ENCODE data around the gene AKAP6. TPM values are rescaled to one million over a fixed set of nuclear protein-coding genes. Genes with fewer than 3 reads are reported as not detected.
"Not testable (repeated sequence)": the region's sequence is repeated elsewhere in the genome, so short reads cannot be mapped to it uniquely, and the experiment has no call there.

The AKAP6 gene
- total RNA-seq, 2 donors from 2014 or later = 3.6 to 9.9 TPM

GRCh38 chr14:32381869-32382268 lies 52.8 kb downstream of the AKAP6 start:
- TF ChIP-seq POLR2A (IDR thresholded peaks at IDR 0.05) = no peak
- no peak for TF ChIP-seq CTCF (IDR thresholded peaks at IDR 0.05)
- TF ChIP-seq POLR2AphosphoS5 (IDR thresholded peaks at IDR 0.05) = no peak
- WGBS = 94% methylated on average over 2 of the region's 2 CpGs
- Histone ChIP-seq H3K4me1 (replicated peaks) (no peaks in the 10 kb centered on the region), H3K27ac (no peak overlapping the region), H3K27me3 (replicated peaks; ENCODE audit: insufficient read depth) (no peaks in the 10 kb centered on the region), H3K4me3 (no peak overlapping the region), H3K9me3 (no peaks in the 10 kb centered on the region), H3K36me3 (no peaks in the 10 kb centered on the region)
- intact Hi-C loops (cut with DNase I) = no loop called here
- DNase-seq (ENCODE audit: low spot score) = no peak

- H3K9me3 ChIP-seq = no peaks in the 10 kb centered on the region
- no peak for DNase-seq (ENCODE audit: low spot score)
- no peaks in the 10 kb centered on the region for H3K36me3 ChIP-seq
- no peak overlapping the region for H3K4me3 ChIP-seq
- no peaks in the 10 kb centered on the region for H3K27me3 ChIP-seq (replicated peaks; ENCODE audit: insufficient read depth)
- intact Hi-C loops (cut with DNase I) = no loop called here
- no peaks in the 10 kb centered on the region for H3K4me1 ChIP-seq (replicated peaks)
- no peak for TF ChIP-seq POLR2A (IDR thresholded peaks at IDR 0.05)
- TF ChIP-seq CTCF (IDR thresholded peaks at IDR 0.05) = peak in 1 of 4 experiments; percentile 46
- WGBS = 100% methylated on average over 1 of the region's 1 CpG
- H3K27ac ChIP-seq = no peak overlapping the region
Observed at GRCh38 chr14:32382704-32383103, 53.6 kb downstream of the AKAP6 start.

- no peaks in the 10 kb centered on the region for H3K27me3 ChIP-seq (replicated peaks; ENCODE audit: insufficient read depth)
- no peak overlapping the region for H3K27ac ChIP-seq
- H3K4me1 ChIP-seq (replicated peaks) = no peaks in the 10 kb centered on the region
- no peak overlapping the region for H3K4me3 ChIP-seq
- H3K36me3 ChIP-seq = no peaks in the 10 kb centered on the region
- intact Hi-C loops (cut with DNase I) = no loop called here
- TF ChIP-seq POLR2AphosphoS5 (IDR thresholded peaks at IDR 0.05) = no peak
- TF ChIP-seq POLR2A (IDR thresholded peaks at IDR 0.05) = no peak
- TF ChIP-seq CTCF (IDR thresholded peaks at IDR 0.05) = no peak
- 88% methylated on average over 3 of the region's 3 CpGs for WGBS
- H3K9me3 ChIP-seq = no peaks in the 10 kb centered on the region
- DNase-seq (ENCODE audit: low spot score) = no peak
Observed at GRCh38 chr14:32383364-32384009, 54.4 kb downstream of the AKAP6 start.

GRCh38 chr14:32384464-32384863 lies 55.4 kb downstream of the AKAP6 start:
- intact Hi-C loops (cut with DNase I) = no loop called here
- no peaks in the 10 kb centered on the region for H3K4me1 ChIP-seq (replicated peaks)
- no peak overlapping the region for H3K27ac ChIP-seq
- H3K36me3 ChIP-seq = no peaks in the 10 kb centered on the region
- TF ChIP-seq POLR2AphosphoS5 (IDR thresholded peaks at IDR 0.05) (peak; percentile 8), CTCF (IDR thresholded peaks at IDR 0.05) (no peak)
- H3K4me3 ChIP-seq = no peak overlapping the region
- no peaks in the 10 kb centered on the region for H3K9me3 ChIP-seq
- 87% methylated on average over 2 of the region's 2 CpGs for WGBS
- H3K27me3 ChIP-seq (replicated peaks; ENCODE audit: insufficient read depth) = no peaks in the 10 kb centered on the region
- DNase-seq (ENCODE audit: low spot score) = no peak

- intact Hi-C loops (cut with DNase I); H3K27ac ChIP-seq; H3K4me3 ChIP-seq; H3K4me1 ChIP-seq (replicated peaks); H3K27me3 ChIP-seq (replicated peaks; ENCODE audit: insufficient read depth); H3K9me3 ChIP-seq; H3K36me3 ChIP-seq; DNase-seq (ENCODE audit: low spot score): not testable (repeated sequence)
- 96% methylated on average over 2 of the region's 2 CpGs for WGBS
Observed at GRCh38 chr14:32387295-32387694, 58.2 kb downstream of the AKAP6 start.
